ENCODE data around the gene VHLL. TPM values are rescaled to one million over a fixed set of nuclear protein-coding genes. Genes with fewer than 3 reads are reported as not detected.

VHLL gene
- total RNA-seq, 1 experiment from 2014 or later, result 0.49 TPM

- no TSS peak for BruUV-seq (replicated peaks)
- Mint-ChIP-seq H3K9me3 (ENCODE audit: unreplicated experiment) (no peaks in the 10 kb centered on the region), H3K4me3 (ENCODE audit: unreplicated experiment) (peak overlapping the region; percentile 92), H3K27me3 (ENCODE audit: insufficient read depth, unreplicated experiment) (no peaks in the 10 kb centered on the region), H3K27ac (ENCODE audit: low read depth, unreplicated experiment) (peak overlapping the region; percentile 93), H3K36me3 (ENCODE audit: insufficient read depth, unreplicated experiment) (peaks cover 26% of the 10 kb centered on the region), H3K4me1 (ENCODE audit: insufficient read depth, unreplicated experiment) (peaks cover 34% of the 10 kb centered on the region)
- ChIA-PET CTCF (interaction anchor here (0.7 to 6.5 kb wide), 15 partner anchors 11 to 378 kb away, joined by 3 to 72 read pairs (median 4); partner anchors contain the start of genes GLMP and SLC25A44), POLR2A (interaction anchor here (0.7 to 10.4 kb wide), 30 partner anchors 8 to 484 kb away, joined by 3 to 210 read pairs (median 5); partner anchors contain the start of genes CCT3, GLMP, KHDC4 and MEX3A)
- DNase-seq (ENCODE audit: unreplicated experiment), result no peak
- intact Hi-C loops (cut with micrococcal nuclease), result loop anchor here (5.0 kb wide), 1 partner anchor 34 kb away; no protein-coding TSS in a partner anchor
- TF ChIP-seq CTCF (IDR thresholded peaks at IDR 0.05; ENCODE audit: unreplicated experiment), result no peak
Measured at GRCh38 chr1:156283521-156283920, 15.6 kb downstream of the VHLL start.

- DNase-seq (ENCODE audit: unreplicated experiment), result peak; percentile 100
- Mint-ChIP-seq H3K4me1 (ENCODE audit: insufficient read depth, unreplicated experiment) (peaks cover 38% of the 10 kb centered on the region), H3K36me3 (ENCODE audit: insufficient read depth, unreplicated experiment) (peaks cover 27% of the 10 kb centered on the region), H3K9me3 (ENCODE audit: unreplicated experiment) (no peaks in the 10 kb centered on the region), H3K27ac (ENCODE audit: low read depth, unreplicated experiment) (peak within 1 kb of the TSS; percentile 93), H3K27me3 (ENCODE audit: insufficient read depth, unreplicated experiment) (no peaks in the 10 kb centered on the region), H3K4me3 (ENCODE audit: unreplicated experiment) (peak within 1 kb of the TSS; percentile 92)
- ChIA-PET POLR2A (interaction anchor here (0.6 to 10.4 kb wide), 61 partner anchors 8 to 1656 kb away, joined by 3 to 210 read pairs (median 4); partner anchors contain the start of genes CCT3, GLMP, HDGF and KHDC4), CTCF (interaction anchor here (0.6 to 6.5 kb wide), 17 partner anchors 9 to 379 kb away, joined by 3 to 72 read pairs (median 4); partner anchors contain the start of genes GLMP and SLC25A44)
- no TSS peak for BruUV-seq (replicated peaks)
- intact Hi-C loops (cut with micrococcal nuclease), result loop anchor here (5.0 kb wide), 1 partner anchor 35 kb away; no protein-coding TSS in a partner anchor
- TF ChIP-seq CTCF (IDR thresholded peaks at IDR 0.05; ENCODE audit: unreplicated experiment), result no peak
Measured at GRCh38 chr1:156282479-156283222, 16.5 kb downstream of the VHLL start, which contains the start of gene SMG5. Gene SMG5 (minus strand): TSS chr1:156282825. CDS start chr1:156282680, 145 bp downstream.

DNA sequence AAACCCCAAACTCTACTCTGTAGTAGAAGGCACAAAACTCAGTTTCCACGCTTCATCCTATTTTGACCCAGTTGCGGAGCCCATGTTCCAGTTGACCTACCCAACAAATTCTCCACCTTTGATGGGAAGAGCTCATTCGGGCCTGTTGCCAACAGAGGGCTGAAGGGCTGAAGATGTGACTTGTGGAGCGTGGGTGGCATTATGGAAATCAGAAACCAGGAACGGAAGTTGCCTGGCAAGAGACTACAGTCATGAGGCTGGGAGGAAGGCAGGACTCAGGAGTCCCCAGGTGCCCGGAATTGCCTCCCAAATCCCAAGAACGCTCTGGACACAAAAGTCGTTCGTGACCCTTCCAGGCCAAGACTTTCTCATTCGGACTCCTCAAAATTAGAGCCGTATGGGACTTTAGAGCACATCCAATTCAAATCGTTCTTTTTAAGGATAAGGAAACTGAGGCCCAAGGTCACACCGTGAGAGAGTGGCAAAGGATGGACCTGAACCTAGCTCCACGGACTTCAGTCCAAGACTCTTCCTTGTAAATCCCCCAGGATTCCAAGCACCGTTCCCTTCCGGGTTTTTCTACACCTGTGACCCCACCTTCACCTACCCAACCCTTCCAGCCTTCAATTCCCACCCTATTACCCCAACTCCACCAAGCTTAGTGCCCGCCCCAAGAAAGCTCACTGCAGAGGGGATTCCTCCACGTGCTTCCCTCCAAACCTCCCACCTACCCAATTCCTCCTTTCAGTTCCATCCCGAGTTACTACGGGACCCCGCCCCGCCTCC lies 17.2 kb downstream of the VHLL start:
- Mint-ChIP-seq H3K27me3 (ENCODE audit: insufficient read depth, unreplicated experiment) (no peaks in the 10 kb centered on the region), H3K4me1 (ENCODE audit: insufficient read depth, unreplicated experiment) (peaks cover 45% of the 10 kb centered on the region), H3K27ac (ENCODE audit: low read depth, unreplicated experiment) (peak overlapping the region; percentile 93), H3K9me3 (ENCODE audit: unreplicated experiment) (no peaks in the 10 kb centered on the region), H3K36me3 (ENCODE audit: insufficient read depth, unreplicated experiment) (peaks cover 33% of the 10 kb centered on the region), H3K4me3 (ENCODE audit: unreplicated experiment) (peak overlapping the region; percentile 92)
- TF ChIP-seq CTCF (IDR thresholded peaks at IDR 0.05; ENCODE audit: unreplicated experiment), result no peak
- ChIA-PET POLR2A (interaction anchor here (0.6 to 10.4 kb wide), 56 partner anchors 8 to 1655 kb away, joined by 3 to 210 read pairs (median 5); partner anchors contain the start of genes BGLAP, CCT3, GLMP and HDGF), CTCF (interaction anchor here (0.5 to 6.5 kb wide), 16 partner anchors 9 to 684 kb away, joined by 3 to 72 read pairs (median 5); partner anchors contain the start of gene SLC25A44)
- BruUV-seq (replicated peaks), result TSS peak; percentile 31
- intact Hi-C loops (cut with micrococcal nuclease), result loop anchor here (1.0 to 5.0 kb wide), 2 partner anchors 19 to 35 kb away; no protein-coding TSS in a partner anchor
- peak; percentile 77 for DNase-seq (ENCODE audit: unreplicated experiment)
